ENCODE results near the gene RLN3.
"Not testable (repeated sequence)": the region's sequence is repeated elsewhere in the genome, so short reads cannot be mapped to it uniquely, and the experiment has no call there.

RLN3 gene

DNA sequence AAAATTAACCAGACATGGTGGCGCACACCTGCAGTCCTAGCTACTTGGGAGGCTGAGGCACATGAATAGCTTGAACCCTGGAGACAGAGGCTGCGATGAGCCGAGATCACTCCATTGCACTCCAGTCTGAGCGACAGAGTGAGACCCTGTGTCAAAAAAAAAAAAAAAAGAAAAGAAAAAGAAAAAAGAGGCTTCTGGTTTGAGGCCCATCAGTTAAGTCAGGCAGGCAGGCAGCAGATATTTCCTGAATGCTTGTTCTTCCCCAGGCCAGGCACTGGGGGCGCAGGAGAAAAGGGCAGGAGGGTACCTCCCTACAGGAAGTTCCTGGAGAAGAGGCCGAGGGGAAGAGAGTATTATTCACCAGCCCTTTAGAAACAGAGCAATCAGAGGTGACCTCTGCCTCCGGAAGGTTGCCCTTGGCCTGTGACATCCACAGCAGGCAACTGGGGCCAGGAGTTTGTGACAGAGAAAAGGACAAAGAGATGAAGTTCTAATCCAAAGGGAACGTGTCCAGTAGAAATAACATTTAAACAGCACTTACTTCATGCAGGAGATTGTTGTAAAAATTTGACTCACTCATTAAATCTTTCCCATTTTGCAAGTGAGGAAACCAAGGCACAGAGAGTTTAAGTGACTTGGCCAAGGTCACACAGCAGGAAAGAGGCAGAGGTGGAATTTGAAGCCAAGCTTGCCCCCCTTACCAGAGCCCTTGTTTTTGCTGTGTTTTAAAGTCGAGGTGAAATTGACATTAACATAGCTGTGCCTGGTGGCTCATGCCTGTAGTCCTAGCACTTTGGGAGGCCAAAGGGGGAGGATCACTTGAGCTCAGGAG, 4.3 kb upstream of the RLN3 start:
- DNase-seq, result peak; percentile 48

DNA sequence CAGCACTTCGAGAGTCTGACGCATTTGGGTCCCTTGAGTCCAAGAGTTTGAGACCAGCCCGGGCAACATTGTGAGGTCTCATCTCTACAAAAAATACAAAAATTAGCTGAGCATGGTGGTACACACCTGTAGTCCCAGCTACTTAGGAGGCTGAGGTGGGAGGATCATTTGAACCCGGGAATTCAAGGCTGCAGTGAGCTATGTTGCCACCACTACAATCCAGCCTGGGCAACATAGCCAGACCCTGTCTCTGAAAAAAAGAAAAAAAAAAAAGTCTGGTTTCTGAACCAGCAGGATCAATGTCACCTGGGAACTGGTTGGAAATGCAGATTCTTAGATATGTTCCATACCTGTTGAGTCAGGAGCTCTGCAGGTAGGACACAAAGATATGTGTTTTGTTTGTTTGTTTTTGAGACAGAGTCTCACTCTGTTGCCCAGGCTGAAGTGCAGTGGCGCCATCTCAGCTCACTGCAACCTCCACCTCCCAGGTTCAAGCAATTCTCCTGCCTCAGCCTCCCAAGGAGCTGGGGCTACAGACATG, 1.2 kb upstream of the RLN3 start:
- DNase-seq, result not testable (repeated sequence)

DNA sequence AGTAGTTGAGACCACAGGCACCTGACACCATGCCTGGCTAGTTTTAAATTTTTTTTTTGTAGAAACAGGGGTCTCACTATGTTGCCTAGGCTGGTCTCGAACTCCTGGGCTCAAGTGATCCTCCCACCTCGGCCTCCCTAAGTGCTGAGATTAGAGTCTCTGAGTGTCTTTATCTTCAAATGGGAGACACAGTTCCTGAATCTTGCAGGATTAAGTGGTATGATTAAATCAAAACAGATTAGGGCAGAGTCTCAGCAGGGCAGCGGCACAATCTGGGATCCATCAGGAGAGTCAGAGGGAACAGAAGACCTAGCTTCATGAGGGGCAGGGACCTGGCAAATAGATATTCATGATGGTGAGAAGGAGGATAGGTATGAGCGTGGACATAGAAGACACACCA, 953 bp downstream of the RLN3 start:
- no peak for DNase-seq

DNA sequence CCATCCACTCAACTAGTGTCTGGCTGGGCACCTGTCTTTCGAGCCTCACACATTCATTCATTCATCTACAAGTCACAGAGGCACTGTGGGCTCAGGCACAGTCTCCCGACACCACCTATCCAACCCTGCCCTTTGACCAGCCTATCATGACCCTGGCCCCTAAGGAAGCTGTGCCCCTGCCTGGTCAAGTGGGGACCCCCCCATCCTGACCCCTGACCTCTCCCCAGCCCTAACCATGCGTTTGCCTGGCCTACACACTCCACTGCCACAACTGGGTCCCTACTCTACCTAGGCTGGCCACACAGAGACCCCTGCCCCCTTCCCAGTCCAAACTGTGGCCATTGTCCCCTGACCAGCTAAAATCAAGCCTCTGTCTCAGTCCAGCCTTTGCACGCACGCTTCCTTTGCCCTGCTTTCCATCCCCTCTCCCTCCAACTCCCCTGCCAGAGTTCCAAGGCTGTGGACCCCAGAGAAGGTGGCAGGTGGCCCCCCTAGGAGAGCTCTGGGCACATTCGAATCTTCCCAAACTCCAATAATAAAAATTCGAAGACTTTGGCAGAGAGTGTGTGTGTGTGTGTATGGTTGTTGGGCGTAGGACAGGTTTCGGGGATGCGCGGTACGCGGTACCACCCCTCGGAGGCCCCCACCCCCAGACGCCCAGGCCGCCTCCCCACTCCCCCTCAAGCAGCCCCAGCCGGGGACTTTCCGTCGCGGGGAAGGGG, 3.2 kb downstream of the RLN3 start:
- DNase-seq, result peak; percentile 87

DNA sequence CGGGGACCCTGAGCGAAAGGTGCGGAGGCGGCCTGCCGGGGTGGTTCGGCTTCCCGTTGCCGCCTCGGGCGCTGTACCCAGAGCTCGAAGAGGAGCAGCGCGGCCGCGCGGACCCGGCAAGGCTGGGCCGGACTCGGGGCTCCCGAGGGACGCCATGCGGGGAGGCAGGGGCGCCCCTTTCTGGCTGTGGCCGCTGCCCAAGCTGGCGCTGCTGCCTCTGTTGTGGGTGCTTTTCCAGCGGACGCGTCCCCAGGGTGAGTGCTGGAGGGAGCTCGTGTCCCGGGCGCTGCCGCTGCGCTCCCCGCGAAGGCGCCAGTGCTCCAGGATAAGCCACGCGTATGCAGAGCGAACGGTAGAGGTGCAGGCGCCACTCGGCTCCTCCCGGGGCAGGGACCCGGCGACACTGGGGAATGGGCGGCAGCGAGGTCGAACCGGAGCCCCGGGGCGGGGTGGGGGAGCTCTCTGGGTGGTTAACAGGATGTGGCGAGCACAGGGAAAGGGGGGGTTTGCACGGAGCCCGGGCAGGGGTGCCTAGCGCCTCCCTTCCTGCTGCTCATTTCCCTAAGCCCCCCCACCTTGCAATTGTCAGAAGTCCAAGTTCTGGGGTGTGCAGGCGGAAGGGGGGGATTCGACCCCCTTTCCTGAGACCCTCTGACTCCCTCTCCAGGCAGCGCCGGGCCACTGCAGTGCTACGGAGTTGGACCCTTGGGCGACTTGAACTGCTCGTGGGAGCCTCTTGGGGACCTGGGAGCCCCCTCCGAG, 4.0 kb downstream of the RLN3 start, which contains the start of gene IL27RA:
TSS of gene IL27RA (plus strand) at position 44 of the 762 bp plus-strand sequence. CDS start at position 155, 111 bp downstream.
- DNase-seq, result peak; percentile 84

DNA sequence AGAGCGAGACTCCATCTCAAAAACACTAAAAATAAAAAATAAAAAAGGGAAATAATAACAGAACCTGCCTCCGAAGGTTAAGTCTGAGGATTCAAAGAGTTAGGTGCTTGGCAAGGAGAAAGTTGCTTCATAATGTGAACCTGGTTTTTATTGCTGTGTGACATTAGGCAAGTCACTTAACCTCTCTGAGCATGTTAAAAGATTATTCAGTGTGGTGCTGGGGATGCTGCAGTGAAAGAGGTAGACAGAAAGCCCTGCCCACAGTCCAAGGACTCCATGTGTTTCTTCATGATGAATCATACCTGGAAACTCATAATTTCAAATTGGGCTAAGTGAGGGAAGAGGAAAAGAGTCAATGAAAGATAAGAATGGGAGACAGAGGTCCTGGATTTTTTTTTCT, 6.0 kb downstream of the RLN3 start:
- DNase-seq, result no peak

DNA sequence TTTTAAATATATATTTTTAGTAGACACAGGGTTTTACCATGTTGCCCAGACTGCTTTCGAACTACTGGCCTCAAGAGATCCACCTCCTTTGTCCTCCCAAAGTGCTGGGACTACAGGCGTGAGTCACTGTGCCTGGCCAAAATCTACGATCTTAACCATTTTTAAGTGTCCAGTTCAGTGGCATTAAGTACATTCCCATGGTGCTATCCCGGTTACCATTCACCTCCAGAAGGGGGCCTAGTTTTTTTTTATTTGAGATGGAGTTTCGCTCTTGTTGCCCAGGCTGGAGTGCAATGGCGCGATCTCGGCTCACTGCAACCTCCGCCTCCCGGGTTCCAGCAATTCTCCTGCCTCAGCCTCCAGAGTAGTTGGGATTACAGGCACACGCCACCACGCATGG, 7.2 kb downstream of the RLN3 start:
- not testable (repeated sequence) for DNase-seq

DNA sequence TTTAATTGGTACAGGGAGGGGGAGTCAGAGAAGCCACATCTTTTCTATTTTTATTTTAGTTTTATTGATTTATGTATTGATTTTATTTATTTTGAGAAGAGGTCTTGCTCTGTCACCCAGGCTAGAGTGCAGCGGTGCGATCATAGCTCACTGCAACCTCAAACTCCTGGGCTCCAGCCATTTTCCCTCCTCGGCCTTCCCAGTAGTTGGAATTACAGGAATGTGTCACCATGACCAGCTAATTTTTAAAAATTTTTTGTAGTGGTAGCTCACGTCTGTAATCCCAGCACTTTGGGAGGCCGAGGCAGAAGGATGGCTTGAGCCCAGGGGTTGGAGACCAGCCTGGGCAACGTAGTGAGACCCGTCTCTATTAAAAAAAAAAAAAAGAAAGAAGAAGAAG, 7.8 kb downstream of the RLN3 start:
- no peak for DNase-seq

DNA sequence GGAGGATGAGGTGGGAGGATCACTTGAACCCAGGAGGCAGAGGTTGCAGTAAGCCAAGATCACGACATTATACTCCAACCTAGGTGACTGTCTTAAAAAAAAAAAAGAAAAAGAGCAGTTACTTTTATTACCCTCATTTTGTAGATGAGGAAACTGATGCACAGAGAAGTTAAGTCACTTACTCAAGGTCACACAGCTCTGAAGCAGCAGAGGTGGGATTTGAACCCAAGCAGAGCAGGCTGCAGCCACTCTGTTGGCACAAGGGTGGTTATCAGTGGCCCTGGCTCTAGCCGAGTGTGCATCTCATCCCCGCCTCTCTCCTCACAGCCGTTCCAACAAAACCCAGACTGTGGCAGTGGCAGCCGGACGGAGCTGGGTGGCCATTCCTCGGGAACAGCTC, 11.2 kb downstream of the RLN3 start:
- DNase-seq, result no peak

DNA sequence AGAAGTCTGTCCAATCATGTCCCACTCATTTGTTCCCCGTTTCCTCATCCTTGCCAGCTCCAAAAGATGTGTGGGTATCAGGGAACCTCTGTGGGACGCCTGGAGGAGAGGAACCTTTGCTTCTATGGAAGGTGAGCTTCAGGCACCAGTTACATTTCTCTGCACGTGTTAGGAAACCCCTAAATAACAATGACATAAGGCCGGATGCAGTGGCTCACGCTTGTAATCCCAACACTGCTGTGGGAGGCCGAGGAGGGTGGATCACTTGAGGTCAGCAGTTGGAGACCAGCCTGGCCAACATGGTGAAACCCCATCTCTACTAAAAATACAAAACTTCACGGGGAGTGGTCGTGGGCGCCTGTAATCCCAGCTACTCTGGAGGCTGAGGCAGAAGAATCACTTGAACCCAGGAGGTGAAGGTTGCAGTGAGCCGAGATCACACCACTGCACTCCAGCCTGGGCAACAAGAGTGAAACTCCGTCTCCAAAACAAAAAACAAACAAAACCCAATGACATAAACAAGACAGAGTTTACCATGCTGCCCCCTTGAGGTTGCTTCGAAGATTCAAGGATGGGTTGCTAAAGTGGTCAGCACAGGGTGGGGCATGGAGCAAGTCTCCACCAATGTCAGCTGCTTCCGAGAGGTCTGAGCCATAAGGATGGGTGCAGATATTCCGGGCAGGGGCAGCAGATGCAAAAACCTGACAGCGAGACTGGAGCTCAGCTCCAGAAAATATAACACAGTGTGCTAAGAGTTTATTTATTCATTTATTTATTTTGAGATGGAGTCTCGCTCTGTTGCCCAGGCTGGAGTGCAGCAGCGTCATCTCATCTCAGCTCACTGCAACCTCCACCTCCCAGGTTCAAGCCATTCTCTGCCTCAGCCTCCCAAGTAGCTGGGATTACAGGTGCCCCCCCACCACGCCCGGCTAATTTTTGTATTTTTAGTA, 15.0 kb downstream of the RLN3 start:
- DNase-seq, result peak; percentile 64

DNA sequence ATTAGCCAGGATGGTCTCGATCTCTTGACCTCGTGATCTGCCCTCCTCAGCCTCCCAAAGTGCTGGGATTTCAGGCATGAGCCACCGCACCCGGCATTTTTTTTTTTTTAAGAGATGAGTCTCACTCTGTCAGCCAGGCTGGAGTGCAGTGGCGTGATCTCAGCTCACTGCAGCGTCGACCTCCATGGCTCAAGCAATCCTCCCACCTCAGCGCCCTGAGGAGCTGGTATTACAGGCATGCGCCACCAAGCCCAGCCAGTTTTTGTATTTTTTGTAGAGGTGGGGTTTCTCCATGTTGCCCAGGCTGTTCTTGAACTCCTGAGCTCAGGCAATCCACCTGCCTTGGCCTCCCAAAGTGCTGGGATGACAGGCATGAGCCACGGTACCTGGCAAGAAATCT, 19.9 kb downstream of the RLN3 start:
- not testable (repeated sequence) for DNase-seq

DNA sequence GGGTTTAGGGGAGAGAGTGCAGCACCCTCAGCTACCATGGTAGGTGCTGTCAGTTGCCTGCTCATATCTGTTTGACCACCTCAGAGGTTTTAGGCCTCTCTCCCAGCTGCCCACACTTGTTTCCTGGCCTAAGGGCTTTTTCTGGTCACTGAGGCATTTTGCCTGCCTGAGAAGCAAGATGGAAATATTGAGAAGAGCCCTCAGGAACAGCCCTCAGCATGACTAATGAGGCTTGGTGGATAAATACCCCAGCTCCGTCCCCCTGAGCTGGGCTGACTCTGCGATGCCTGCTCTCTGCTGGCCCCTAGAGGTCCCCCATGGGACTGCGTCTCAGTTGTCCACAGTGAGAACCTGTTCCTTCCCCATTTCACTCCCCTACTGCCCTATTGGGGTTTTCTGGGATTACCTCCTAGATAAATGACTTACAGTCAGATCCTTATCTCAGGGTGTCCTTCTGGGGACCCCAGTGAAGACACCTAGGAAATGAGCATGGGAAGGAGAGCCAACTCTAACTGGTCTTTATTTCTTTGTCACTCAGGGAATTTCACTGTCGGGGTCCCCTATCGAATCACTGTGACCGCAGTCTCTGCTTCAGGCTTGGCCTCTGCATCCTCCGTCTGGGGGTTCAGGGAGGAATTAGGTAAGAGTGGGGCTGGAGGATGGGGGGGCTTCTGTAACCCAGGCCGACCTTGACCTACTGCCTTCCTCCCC, 20.6 kb downstream of the RLN3 start:
- DNase-seq, result peak; percentile 74

DNA sequence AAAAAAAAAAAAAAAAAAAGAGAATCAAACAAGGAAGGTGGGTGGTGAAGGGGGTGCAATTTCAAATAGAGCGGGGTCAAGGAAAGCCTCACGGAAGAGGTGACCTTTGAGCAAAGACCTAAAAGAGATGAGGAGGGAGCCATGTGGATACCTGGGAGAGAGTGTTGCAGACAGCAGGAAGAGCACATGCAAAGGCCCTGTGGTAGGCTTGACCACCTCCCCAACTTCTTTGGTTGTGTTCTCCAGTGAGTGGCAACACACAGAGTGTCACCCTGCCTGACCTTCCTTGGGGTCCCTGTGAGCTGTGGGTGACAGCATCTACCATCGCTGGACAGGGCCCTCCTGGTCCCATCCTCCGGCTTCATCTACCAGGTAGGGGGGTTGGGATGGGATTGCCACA, 22.6 kb downstream of the RLN3 start:
- no peak for DNase-seq

DNA sequence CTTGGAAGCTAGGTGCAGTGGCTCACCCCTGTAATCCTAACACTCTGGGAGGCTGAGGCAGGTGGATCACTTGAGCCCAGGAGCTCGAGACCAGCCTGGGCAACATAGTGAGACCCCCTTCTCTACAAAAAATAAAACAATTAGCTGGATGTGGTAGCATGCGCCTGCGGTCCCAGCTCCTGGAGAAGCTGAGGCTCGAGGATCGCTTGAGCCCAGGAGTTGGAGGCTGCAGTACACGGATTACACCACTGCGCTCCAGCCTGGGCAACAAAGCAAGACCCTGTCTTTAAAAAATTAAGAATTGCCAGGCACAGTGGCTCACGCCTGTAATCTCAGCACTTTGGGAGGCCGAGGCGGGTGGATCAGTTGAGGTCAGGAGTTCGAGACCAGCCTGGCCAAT, 23.0 kb downstream of the RLN3 start:
- DNase-seq, result not testable (repeated sequence)

DNA sequence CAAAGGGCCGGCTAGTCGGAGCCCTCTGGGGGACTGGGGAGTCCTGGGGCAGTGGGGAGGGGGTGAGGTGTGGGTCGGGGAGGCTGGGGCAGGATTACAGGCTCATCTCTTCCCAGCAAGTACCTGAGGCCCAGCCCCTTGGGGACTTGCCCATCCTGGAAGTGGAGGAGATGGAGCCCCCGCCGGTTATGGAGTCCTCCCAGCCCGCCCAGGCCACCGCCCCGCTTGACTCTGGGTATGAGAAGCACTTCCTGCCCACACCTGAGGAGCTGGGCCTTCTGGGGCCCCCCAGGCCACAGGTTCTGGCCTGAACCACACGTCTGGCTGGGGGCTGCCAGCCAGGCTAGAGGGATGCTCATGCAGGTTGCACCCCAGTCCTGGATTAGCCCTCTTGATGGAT, 24.0 kb downstream of the RLN3 start:
- DNase-seq, result no peak

DNA sequence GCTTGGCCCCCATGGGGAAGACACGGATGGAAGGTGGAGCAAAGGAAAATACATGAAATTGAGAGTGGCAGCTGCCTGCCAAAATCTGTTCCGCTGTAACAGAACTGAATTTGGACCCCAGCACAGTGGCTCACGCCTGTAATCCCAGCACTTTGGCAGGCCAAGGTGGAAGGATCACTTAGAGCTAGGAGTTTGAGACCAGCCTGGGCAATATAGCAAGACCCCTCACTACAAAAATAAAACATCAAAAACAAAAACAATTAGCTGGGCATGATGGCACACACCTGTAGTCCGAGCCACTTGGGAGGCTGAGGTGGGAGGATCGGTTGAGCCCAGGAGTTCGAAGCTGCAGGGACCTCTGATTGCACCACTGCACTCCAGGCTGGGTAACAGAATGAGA, 24.5 kb downstream of the RLN3 start:
- no peak for DNase-seq

DNA sequence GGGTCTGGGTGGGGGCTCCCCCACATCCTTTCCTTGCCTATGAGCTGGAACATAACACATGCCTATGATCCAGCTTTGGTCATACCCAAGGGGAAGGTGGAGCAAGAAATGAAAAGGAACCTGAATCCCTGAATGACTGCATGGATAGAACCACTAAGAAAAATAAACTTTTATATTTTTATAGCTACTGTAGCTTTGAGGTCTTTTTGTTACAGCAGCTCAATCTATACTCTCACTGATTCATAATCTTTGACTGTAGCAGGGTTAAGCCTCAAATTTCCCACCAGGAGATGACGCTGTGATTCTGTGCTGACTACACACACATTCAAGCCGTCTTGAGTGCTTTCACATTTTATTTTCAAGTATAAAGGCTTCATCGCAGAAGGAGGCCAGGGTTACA, 25.1 kb downstream of the RLN3 start:
- DNase-seq, result no peak

DNA sequence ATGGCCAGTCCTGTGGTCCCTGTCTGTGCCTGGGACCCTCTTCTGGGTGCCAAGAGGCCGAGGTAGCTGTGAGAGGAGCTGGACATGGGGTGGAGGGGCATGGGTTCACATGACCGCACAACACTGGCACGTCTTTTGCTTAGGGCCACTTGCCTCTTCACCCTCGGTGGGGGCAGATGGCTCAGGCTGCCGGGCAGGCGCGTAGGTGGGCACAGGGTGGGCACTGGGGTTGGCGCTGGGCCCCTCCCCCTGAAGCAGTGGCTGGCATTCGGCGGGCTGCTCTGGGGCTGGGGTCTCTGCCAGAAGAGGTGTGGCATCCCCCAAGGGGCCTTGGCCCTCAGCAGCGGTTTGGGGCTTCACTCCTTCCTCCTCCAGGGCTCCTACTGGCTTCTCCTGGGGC, 25.6 kb downstream of the RLN3 start:
- no peak for DNase-seq

DNA sequence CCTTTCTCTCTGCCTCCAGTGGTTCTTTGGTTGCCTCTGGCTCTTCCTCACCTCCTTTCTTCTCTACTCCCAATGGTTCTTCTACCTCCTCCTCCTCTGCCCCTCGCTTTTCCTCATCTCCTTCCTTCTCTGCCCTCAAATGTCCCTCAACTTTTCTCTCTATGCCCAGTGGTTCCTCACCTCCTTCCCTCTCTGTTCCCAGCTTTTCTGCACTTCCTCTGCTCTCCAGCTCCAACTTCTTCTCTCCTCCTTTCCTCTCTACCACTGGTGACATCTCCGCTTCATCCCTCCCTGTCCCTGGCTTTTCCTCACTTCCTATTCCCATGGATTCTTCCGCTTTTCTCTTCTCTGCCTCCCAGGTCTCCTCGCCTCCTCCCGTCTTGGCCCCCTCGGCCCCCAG, 26.2 kb downstream of the RLN3 start:
- no peak for DNase-seq

DNA sequence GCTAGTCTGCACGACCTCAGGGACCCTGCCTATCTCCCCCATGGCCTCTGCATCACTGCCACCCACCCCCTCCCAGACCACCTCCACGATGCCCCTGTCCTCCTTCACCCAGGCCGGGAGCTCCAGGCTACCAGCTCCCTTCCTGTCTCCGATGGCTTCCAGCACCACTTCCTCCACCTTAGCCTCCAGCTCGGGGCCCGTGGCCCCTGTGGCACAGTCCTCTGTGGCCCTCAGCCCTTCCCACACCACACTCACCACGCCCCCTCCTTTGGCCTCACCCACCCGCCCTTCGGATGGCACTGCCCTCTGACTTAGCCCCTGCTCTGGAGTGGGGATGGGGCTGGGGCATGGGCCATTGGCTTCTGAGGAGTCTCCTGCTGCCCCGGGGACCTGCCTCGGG, 26.8 kb downstream of the RLN3 start:
- DNase-seq, result no peak

DNA sequence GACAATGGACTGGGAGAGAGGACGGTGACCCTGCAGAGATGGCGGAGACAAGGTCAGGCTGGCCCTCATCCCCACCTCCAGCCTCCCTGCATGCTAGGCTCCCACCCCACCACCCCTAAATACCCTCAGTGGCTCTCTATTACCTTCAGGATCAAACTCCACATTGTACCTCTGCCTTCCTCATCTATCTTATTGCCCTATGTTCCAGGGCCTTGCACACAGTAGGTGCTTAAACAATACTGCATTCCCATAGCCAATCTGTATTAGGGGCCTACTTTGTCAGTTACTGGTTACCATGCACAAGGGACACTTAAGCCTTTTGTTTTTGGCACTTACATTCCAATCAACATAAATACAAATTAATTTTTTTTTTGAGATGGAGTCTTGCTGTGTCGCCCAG, 27.4 kb downstream of the RLN3 start:
- no peak for DNase-seq

Measured in CD4-positive, alpha-beta T cell treated with Interleukin-15 for 1 hour (primary cell).